GM12874 (cell line): ENCODE data around the gene KCNA5.

ENCODE experiments used
- TF ChIP-seq, protein P1 (sequence below): IDR thresholded peaks from 2 replicates; pipeline ENCODE4 v1.5.1; 2011; ENCODE audit warnings: low read depth, mild to moderate bottlenecking, control low read depth, low read length, moderate library complexity; ENCODE audit not compliant: insufficient read depth

KCNA5 gene

GRCh38 chr12:5087831-5088554, 44.3 kb downstream of the KCNA5 start:
- TF ChIP-seq, protein P1, sequence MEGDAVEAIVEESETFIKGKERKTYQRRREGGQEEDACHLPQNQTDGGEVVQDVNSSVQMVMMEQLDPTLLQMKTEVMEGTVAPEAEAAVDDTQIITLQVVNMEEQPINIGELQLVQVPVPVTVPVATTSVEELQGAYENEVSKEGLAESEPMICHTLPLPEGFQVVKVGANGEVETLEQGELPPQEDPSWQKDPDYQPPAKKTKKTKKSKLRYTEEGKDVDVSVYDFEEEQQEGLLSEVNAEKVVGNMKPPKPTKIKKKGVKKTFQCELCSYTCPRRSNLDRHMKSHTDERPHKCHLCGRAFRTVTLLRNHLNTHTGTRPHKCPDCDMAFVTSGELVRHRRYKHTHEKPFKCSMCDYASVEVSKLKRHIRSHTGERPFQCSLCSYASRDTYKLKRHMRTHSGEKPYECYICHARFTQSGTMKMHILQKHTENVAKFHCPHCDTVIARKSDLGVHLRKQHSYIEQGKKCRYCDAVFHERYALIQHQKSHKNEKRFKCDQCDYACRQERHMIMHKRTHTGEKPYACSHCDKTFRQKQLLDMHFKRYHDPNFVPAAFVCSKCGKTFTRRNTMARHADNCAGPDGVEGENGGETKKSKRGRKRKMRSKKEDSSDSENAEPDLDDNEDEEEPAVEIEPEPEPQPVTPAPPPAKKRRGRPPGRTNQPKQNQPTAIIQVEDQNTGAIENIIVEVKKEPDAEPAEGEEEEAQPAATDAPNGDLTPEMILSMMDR = no peak

DNA sequence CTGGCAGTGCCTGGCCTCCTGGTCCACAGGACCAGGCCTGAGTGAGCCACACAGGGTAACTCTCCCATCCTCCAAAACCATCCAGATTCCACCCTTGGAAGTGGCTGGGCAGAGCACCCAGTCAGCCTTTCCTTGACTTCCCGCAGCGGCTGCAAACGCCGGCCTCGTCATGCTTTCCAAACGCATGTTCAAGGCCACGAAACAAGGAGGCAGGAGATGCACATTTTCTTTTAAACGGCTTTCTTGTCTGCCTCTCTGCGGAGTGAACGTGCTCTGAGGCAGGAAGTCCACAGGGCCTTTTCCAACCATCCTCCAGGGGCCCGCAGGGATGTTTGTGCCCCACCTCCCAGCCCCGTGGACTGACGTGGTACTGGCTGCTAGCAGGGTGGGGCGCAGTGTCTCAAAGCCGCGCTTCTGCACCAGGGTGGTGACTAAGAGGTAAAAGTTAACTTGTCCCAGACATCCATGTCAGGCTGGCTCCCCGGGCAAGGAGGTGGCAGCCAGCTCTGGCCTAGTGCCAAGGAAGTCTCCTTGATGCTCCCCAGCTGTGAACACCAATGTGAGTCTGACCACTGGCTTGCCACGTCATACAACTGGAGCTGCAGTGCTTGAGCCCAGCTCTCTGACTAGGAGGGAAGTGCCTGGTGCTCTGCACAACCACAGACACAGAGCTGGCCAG, 45.0 kb downstream of the KCNA5 start:
- TF ChIP-seq, protein P1 = no peak

GRCh38 chr12:5094551-5094950, 50.9 kb downstream of the KCNA5 start:
- TF ChIP-seq, protein P1 = no peak

GRCh38 chr12:5094986-5095385, 51.3 kb downstream of the KCNA5 start:
- TF ChIP-seq, protein P1 = no peak
